NOMO-1 treated with dmso at 0.1 percent for 144 hours (cell line): ENCODE measurements around the gene NRBF2.
A peak's percentile ranks its signal among the peaks of the same experiment; 100 is the strongest.

Source experiments
- DNase-seq: peaks from one replicate; lab custom pipeline; 2025; ENCODE audit not compliant: unreplicated experiment; lab: John Stamatoyannopoulos, UW

Gene NRBF2

GRCh38 chr10:63157845-63158624, 24.9 kb downstream of the NRBF2 start:
- peak; percentile 27 for DNase-seq

- DNase-seq, result no peak
Observed at GRCh38 chr10:63161592-63161991, 28.5 kb downstream of the NRBF2 start.

GRCh38 chr10:63164166-63164623, 31.1 kb downstream of the NRBF2 start:
- no peak for DNase-seq

GRCh38 chr10:63165249-63165648, 32.1 kb downstream of the NRBF2 start:
- no peak for DNase-seq

GRCh38 chr10:63166742-63167258, 33.7 kb downstream of the NRBF2 start:
- peak; percentile 20 for DNase-seq

GRCh38 chr10:63168821-63169462, 35.8 kb downstream of the NRBF2 start:
- no peak for DNase-seq

GRCh38 chr10:63169624-63170023, 36.5 kb downstream of the NRBF2 start:
- no peak for DNase-seq

GRCh38 chr10:63171255-63171855, 38.2 kb downstream of the NRBF2 start:
- DNase-seq, result no peak

- no peak for DNase-seq
Observed at GRCh38 chr10:63171926-63172325, 38.8 kb downstream of the NRBF2 start.

- DNase-seq, result no peak
Observed at GRCh38 chr10:63173468-63174232, 40.5 kb downstream of the NRBF2 start.

- DNase-seq, result no peak
Observed at GRCh38 chr10:63175534-63175933, 42.4 kb downstream of the NRBF2 start.

- no peak for DNase-seq
Observed at GRCh38 chr10:63192826-63193225, 59.7 kb downstream of the NRBF2 start.

GRCh38 chr10:63197344-63198092, 64.4 kb downstream of the NRBF2 start:
- no peak for DNase-seq

GRCh38 chr10:63199716-63200115, 66.6 kb downstream of the NRBF2 start:
- no peak for DNase-seq

GRCh38 chr10:63200431-63200830, 67.3 kb downstream of the NRBF2 start:
- DNase-seq, result no peak

- no peak for DNase-seq
Observed at GRCh38 chr10:63201118-63201517, 68.0 kb downstream of the NRBF2 start.
